NCI-H2227 (cell line): Measurements from ENCODE around the gene PROZ.

ENCODE experiments used
- DNase-seq: peaks from one replicate; lab custom pipeline; 2025; ENCODE audit not compliant: unreplicated experiment; lab: John Stamatoyannopoulos, UW

The PROZ gene

GRCh38 chr13:113139577-113139976 lies 18.9 kb upstream of the PROZ start:
- no peak for DNase-seq

DNA sequence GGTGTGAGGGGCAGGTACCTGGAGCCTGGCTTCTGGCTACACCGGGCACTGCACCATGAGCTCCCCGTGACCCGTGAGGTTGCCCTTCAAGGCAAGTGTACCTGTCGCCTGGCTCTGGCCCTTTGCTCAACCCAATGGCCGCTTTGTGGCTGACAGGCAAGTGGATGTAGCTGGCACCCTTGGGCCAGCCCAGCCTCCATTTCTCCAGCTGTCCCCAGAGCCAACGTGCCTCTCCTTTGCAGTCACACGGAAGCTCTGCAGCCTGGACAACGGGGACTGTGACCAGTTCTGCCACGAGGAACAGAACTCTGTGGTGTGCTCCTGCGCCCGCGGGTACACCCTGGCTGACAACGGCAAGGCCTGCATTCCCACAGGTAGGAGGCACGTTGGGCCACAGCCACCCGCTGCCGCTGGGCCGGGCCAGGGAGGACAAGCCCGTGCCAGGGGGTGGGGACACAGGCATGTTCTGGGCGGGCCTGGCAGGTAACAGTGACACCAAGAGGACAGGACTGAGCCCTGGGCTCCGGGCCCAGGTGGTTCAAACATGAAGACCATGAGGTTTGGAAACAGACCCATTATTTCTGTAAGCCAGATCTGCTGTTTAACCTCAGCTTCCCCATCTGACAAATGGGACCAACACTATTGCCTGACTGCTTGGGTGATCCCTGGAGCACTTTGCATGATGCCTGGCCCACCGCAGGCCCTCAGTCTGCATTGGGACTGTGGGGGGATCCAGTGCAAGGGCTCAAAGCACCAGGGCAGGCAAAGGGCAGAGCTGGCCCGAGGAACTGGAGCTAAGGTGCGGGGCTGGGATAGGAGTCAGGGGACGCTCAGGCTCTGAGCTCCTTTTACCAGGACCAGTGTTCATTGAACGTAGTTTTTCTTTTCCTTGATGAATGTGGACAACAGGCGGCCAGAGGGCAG lies 17.5 kb upstream of the PROZ start:
- DNase-seq, result no peak

- no peak for DNase-seq
Observed at GRCh38 chr13:113141601-113141970, 16.9 kb upstream of the PROZ start.

DNA sequence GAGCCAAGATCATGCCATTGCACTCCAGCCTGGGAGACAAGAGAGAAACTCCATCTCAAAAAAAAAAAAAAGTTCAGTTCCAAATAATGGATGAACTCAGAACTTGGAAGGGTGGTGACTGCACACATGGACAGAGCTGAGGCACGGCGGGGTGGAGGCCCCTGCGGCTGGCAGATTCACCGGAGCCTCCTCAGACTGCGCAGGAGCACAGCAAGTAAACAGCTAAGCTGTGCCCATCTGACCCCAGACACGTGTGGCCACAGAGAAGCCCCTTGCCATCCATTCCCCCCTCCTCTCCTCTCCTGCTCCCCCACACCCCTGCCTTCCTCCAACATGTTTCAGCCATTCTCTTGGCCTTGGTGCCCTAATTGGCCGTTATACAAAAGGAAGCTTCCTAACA lies 15.6 kb upstream of the PROZ start:
- DNase-seq, result no peak

GRCh38 chr13:113143466-113144254 lies 14.8 kb upstream of the PROZ start:
- DNase-seq, result no peak

DNA sequence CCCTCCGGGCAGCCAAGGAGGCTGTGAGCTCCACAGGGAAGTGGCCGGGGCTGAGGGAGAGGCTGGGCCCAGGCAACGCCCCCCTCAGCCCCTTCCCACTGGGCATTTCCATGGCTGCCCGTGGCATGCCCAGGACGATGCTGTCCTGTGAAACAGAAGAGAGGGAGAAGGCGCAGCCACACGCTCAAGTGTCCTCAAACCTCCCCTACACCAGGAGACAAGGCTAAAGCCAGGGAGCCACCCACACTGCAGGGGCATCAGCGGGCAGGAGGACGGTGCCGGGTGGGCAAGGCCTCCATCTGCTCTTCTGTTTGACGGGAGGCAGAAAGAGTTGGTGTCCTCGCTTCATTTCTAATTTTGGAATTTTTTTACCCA lies 14.2 kb upstream of the PROZ start:
- DNase-seq, result no peak

DNA sequence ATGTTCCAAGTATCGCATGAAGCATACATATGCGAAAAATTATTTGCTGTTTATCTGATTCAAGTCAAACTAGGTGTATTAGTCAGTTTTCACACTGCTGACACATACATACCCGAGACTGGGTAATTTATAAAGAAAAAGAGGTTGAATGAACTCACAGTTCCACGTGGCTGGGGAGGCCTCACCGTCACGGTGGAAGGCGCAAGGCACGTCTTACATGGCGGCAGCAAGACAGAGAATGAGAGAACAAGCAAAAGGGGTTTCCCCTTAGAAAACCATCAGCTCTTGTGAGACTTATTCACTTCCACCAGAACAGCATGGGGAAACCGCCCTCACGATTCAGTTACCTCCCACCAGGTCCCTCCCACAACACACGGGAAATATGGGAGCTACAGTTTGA lies 13.0 kb upstream of the PROZ start:
- DNase-seq, result no peak

DNA sequence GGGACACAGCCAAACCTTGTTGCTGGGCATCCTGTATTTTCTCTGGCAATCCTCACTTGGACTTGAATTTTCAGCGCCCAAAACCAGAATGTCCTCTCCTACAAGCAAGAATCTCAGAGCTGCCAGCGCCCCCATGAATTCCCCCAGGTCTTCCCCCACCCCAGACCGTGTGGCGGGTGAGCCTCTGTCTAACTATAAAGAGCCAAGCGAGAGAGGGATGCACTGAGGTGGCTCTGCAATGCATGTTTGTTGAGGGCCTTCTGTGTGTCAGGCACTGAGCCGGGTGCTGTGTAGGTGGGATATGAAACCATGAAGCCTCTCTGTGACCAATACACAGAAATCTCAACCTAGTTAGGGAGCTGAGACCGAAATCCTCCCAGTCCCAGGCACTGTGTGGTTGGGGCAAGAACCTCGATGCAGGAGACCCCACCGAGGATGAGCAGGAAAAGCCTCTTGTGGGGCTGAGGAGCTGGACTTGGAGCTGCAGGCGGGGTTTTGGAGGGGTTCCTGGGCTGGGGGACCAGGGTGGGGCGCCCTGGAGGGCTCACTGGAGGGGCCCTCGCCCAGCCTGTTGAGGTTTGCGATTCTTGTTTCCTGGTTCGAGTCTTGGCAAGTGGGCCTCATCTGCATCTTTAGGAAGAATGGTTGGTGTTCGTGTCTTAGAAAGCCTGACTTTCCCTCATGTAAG lies 12.4 kb upstream of the PROZ start:
- no peak for DNase-seq

- DNase-seq, result no peak
Observed at GRCh38 chr13:113146750-113147149, 11.7 kb upstream of the PROZ start.

- DNase-seq, result no peak
Observed at GRCh38 chr13:113147206-113147605, 11.2 kb upstream of the PROZ start.

- DNase-seq, result no peak
Observed at GRCh38 chr13:113148407-113148806, 10.0 kb upstream of the PROZ start.

GRCh38 chr13:113148940-113149503 lies 9.4 kb upstream of the PROZ start:
- no peak for DNase-seq

GRCh38 chr13:113149711-113150549 lies 8.5 kb upstream of the PROZ start:
- no peak for DNase-seq

DNA sequence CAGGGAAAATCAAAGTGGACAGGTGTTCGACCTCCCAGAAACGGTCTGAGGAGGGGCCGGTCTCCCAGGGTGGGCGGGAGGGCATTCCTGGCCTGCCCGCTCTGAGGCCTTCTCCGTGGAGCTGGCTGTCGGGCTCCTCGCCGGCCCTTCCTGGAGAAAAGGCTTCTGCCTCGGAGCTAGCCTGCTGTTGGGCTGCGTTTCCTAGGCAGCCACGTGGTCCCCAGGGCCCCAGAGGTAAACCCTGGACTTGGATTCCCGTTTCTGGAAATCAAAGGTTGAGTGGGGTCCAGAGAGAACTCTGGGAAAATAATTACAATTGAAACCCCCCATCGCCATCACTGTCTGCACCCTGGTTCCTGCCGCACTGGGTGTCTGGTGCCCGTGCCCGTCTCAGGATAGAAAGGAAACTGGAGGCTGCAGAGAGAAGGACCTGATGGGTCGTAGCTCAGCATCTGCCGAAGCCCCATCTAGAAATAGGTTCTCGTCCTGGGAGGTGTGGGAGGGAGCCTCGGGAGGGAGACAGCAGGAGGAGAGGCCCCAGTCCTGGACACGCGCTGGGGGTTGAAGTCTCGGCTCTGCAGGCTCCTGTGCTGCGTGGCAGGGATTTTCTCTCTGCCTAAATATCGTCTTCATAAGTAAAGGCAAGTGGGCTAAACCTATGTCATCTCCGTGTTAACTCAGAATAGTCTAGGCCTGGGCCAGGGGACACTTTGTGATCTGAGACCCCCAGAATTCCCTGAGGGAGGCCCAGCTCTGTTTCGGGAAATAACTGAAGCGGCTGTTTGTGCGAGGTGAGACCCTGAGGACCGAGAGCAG lies 7.7 kb upstream of the PROZ start:
- no peak for DNase-seq

DNA sequence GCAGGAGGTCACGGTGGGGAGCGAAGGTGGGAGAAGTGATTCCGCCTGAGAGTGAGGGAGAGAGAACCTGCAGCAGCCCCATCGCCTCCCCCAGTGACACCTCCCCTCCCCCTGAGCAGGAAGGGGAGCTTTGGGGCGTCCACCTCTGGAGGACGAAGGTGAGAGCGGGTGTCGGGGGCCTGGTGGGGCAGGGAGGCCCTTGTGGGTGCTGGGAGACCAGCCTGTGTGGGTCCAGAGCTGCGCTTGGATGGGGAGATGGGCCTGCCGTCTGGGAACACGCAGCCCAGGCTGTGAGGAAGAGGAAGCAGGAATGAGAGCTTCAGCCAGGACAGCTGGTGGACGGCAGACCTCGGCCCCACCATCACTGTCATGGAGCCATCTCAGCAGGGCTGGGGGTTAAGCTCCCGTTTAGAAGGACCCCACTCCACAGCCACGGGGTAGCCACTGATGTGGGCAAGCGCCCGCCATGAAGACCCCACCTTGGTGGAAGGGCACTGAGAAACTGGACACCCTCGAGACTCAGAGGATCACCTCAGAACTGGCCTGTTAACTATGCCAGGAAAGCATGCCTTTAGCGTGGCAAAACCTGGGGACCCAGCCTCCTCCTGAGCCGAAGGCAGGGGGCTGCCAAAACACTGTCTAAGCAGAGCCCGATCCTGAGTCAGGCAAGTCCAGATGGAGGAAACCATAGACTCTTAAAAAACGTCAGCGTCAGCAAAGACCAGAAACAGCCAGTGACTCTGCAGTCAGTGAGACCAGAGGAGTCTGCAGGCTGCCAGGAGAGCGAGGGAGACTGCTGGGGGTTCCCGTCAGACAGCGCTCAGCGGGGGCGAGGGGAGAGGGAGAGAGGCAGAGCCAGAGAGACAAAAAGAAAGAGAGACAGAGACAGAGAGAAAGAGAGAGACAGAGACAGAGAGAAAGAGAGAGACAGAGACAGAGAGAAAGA lies 6.4 kb upstream of the PROZ start:
- DNase-seq, result no peak

DNA sequence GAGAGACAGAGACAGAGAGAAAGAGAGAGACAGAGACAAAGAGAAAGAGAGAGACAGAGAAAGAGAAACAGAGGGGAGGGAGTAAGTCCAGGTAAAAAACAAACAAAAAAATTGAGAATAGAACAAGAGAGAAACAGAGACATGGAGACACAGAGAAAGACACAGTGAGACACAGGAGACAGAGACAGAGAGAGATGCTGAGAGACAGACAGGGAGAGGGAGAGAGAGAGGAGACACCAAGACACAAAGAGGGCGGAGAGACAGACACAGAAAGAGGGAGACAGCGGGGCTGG lies 5.8 kb upstream of the PROZ start:
- DNase-seq, result no peak

DNA sequence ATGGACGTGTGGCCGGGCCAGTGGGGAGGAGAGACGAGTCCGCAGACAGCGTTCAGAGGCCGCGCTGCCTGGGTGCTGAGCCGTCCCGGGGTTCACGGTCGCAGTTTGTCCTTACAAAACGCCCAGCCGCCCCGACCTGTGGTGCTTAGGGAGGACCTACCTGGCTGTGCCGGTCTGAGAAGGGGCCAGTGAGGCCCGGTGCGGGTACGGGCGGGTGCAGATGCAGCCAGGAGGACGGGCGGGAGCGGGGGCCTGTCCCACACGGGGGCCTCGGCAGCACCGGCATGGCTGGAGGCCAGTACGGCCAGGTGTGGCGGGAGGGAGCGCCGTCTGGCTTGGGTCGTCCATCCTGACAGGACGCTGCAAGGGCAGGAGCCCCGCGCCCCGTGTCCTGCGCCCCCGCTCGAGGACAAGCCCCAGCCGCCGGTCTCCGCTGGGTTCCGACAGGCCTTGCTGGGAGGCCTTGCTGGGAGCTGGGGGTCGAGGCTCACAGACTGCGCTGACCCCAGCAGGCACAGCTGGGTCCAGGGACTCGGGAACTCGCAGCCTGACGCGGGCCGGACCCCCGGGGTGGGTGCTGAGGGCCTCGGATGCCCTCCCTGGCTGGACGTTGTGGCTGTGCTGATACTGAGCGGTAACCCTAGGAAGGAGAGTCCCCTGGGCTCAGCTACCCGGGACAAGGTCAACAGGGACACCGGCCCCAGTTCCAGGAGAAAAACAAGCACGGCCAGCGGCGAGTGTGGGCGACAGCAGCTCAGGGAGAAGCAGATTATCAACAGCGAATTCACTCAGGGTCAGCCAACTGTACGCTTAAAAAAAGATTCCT lies 5.3 kb upstream of the PROZ start:
- no peak for DNase-seq
